DND-41 (cell line): Measurements from ENCODE around the gene TMPRSS15.

ENCODE experiments used
- ATAC-seq: fragments of 200-7000 bp; cut with Tn5 transposase; 3 replicates; pipeline ENCODE4 v1.9.1; 2021; ENCODE audit warnings: low read depth; ENCODE audit not compliant: insufficient read depth
- DNase-seq: peaks from one replicate; pipeline ENCODE4 v3.0.0-alpha.2; 2020
- H2AFZ ChIP-seq: 2 replicates; pipeline ENCODE4 v1.6.0; 2012; ENCODE audit warnings: low read depth, low read length
- H3K27ac ChIP-seq: 2 replicates; pipeline ENCODE4 v1.5.1; 2012; ENCODE audit warnings: low read length, inconsistent platforms
- H3K27me3 ChIP-seq: fragments of 200-600 bp; sonication (generic); 2 replicates; pipeline ENCODE4 v1.6.0; 2012; ENCODE audit warnings: low read length, mild to moderate bottlenecking, inconsistent platforms; ENCODE audit not compliant: insufficient read depth, poor library complexity
- H3K36me3 ChIP-seq: 2 replicates; pipeline ENCODE4 v1.5.1; 2012; ENCODE audit warnings: low read length, inconsistent platforms; ENCODE audit not compliant: insufficient read depth
- H3K4me1 ChIP-seq: 2 replicates; pipeline ENCODE4 v1.5.1; 2012; ENCODE audit warnings: mild to moderate bottlenecking, low read length; ENCODE audit not compliant: insufficient read depth
- H3K4me2 ChIP-seq: 2 replicates; pipeline ENCODE4 v1.6.0; 2012; ENCODE audit warnings: mild to moderate bottlenecking, moderate library complexity, low read length, inconsistent platforms; ENCODE audit not compliant: insufficient read depth
- H3K4me3 ChIP-seq, 2 experiments: fragments of 200-600 bp in 1 of 2; shearing (Covaris generic) in 1 of 2; 2 replicates each; pipeline ENCODE4 v1.5.1; 2012 to 2016; ENCODE audit warnings: inconsistent platforms in 2 of 2, low read length in 2 of 2, mild to moderate bottlenecking in 2 of 2, low read depth in 1 of 2, moderate library complexity in 1 of 2
- H3K79me2 ChIP-seq: 2 replicates; pipeline ENCODE4 v1.6.0; 2012; ENCODE audit warnings: low read length, inconsistent platforms; ENCODE audit not compliant: insufficient read depth
- H3K9ac ChIP-seq: 2 replicates; pipeline ENCODE4 v1.6.0; 2012; ENCODE audit warnings: low read depth, mild to moderate bottlenecking, inconsistent platforms, low read length, moderate library complexity
- H3K9me3 ChIP-seq: 2 replicates; pipeline ENCODE4 v1.5.1; 2012; ENCODE audit warnings: low read length, moderate library complexity, mild to moderate bottlenecking, inconsistent platforms; ENCODE audit not compliant: insufficient read depth, severe bottlenecking
- H4K20me1 ChIP-seq: 2 replicates; pipeline ENCODE4 v1.6.0; 2012; ENCODE audit warnings: low read length; ENCODE audit not compliant: insufficient read depth
- EZH2 ChIP-seq: IDR thresholded peaks from 3 replicates; pipeline ENCODE4 v1.6.1; 2012; ENCODE audit warnings: borderline replicate concordance, low read depth, mild to moderate bottlenecking, moderate library complexity, low read length, inconsistent platforms; ENCODE audit not compliant: severe bottlenecking
- TF ChIP-seq, protein P1 (sequence below): IDR thresholded peaks from 2 replicates; pipeline ENCODE4 v1.5.1; 2012; ENCODE audit warnings: borderline replicate concordance, low read length, moderate library complexity, mild to moderate bottlenecking; ENCODE audit not compliant: poor library complexity, severe bottlenecking; ENCODE audit errors: extremely low read depth

TMPRSS15 gene

DNA sequence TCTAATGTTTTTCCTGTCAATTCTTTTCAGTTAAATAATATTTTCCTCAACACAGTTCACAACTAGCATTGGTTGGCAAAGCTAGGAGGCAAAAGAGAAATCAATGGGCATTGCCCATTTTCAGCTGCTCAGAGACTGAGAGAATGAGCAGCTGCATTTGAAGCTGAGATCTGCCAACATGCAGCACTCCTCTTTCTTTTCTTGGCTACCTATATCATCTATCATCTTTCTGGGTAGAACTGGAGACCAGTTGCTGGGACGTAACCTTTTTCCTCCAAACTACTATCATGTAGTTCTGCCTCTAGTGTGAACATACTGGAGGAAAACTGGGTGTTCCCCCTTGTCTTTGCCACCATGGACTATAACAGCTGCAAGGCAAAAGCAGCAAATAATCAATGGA, 136.1 kb downstream of the TMPRSS15 start:
- no peak for TF ChIP-seq EZH2
- TF ChIP-seq, protein P1, sequence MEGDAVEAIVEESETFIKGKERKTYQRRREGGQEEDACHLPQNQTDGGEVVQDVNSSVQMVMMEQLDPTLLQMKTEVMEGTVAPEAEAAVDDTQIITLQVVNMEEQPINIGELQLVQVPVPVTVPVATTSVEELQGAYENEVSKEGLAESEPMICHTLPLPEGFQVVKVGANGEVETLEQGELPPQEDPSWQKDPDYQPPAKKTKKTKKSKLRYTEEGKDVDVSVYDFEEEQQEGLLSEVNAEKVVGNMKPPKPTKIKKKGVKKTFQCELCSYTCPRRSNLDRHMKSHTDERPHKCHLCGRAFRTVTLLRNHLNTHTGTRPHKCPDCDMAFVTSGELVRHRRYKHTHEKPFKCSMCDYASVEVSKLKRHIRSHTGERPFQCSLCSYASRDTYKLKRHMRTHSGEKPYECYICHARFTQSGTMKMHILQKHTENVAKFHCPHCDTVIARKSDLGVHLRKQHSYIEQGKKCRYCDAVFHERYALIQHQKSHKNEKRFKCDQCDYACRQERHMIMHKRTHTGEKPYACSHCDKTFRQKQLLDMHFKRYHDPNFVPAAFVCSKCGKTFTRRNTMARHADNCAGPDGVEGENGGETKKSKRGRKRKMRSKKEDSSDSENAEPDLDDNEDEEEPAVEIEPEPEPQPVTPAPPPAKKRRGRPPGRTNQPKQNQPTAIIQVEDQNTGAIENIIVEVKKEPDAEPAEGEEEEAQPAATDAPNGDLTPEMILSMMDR, result no peak
- H3K27me3 ChIP-seq, result no peaks in the 10 kb centered on the region
- no peaks in the 10 kb centered on the region for H4K20me1 ChIP-seq
- DNase-seq (no peak), ATAC-seq (no peak)
- H3K9ac ChIP-seq, result no peak overlapping the region
- H3K79me2 ChIP-seq, result no peaks in the 10 kb centered on the region
- H3K9me3 ChIP-seq, result no peaks in the 10 kb centered on the region
- H3K27ac ChIP-seq, result no peak overlapping the region
- no peak overlapping the region for H2AFZ ChIP-seq
- H3K4me1 ChIP-seq, result no peaks in the 10 kb centered on the region
- no peaks in the 10 kb centered on the region for H3K36me3 ChIP-seq
- H3K4me2 ChIP-seq, result no peak overlapping the region
- no peak overlapping the region for H3K4me3 ChIP-seq

DNA sequence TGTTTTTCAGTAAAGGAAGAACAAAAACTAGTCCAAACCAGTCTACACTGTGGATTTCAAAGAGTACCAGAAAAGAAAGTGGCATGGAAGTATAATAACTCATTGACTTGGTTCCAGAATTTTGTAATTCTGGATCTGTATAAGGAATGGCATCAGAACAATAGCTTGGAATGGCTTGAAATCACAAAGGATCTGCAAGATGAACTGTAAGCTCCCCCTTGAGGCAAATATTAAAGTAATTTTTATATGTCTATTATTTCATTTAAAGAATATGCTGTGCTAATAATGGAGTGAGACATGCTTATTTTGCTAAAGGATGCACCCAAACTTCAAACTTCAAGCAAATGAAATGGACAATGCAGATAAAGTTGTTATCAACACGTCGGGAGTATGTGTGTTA, 137.6 kb downstream of the TMPRSS15 start:
- no peaks in the 10 kb centered on the region for H3K36me3 ChIP-seq
- DNase-seq (no peak), ATAC-seq (no peak)
- H2AFZ ChIP-seq, result no peak overlapping the region
- no peaks in the 10 kb centered on the region for H3K79me2 ChIP-seq
- no peak overlapping the region for H3K4me3 ChIP-seq
- H3K9me3 ChIP-seq, result no peaks in the 10 kb centered on the region
- no peaks in the 10 kb centered on the region for H3K27me3 ChIP-seq
- no peaks in the 10 kb centered on the region for H3K4me1 ChIP-seq
- no peak overlapping the region for H3K9ac ChIP-seq
- no peak overlapping the region for H3K4me2 ChIP-seq
- H4K20me1 ChIP-seq, result no peaks in the 10 kb centered on the region
- TF ChIP-seq, protein P1, result no peak
- no peak overlapping the region for H3K27ac ChIP-seq

DNA sequence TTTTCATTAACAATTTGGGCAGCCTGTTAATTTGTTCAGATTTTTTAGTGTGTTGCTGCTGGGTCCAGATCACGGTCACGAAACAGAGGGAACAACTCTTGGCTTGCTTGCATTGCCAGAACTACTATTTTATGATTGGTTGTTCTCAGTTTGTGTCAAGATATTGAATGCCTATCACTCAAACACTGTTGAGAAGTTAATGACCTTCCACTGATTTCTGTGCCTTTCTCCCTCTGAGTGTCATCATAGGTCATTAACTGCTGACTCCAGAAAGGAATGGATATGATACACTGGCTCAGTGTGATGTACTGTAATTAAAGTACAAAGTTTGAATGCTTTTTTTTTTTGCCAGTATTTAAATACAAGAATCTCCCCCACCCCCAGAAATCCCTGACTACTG, 149.8 kb downstream of the TMPRSS15 start:
- H3K4me2 ChIP-seq, result no peak overlapping the region
- TF ChIP-seq EZH2, result no peak
- TF ChIP-seq, protein P1, result no peak
- no peak overlapping the region for H3K9ac ChIP-seq
- H3K4me3 ChIP-seq, result no peak overlapping the region
- DNase-seq, result no peak
- no peaks in the 10 kb centered on the region for H4K20me1 ChIP-seq
- no peaks in the 10 kb centered on the region for H3K79me2 ChIP-seq
- H3K27me3 ChIP-seq, result no peaks in the 10 kb centered on the region
- no peaks in the 10 kb centered on the region for H3K4me1 ChIP-seq
- ATAC-seq, result no peak
- H3K36me3 ChIP-seq, result no peaks in the 10 kb centered on the region
- no peaks in the 10 kb centered on the region for H3K9me3 ChIP-seq
- no peak overlapping the region for H3K27ac ChIP-seq
- H2AFZ ChIP-seq, result no peak overlapping the region

DNA sequence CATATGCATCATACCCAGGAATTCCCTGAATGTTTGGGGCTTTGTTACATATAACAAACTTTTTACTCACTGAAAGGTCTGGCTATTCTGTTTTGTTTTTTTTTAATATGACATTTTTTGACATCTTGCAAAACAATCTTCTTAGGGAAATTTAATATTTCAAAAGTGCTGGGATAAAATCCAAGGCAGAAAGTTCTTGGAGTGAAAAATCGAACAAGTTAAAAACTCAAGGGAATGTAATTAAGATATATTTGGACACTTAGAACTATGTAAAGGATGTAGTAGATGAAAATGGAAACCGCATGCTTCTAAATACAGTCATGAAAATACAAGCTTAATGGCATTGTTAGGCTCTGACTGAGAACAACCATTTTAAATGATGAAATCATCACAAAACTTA, 150.4 kb downstream of the TMPRSS15 start:
- no peak for DNase-seq
- H3K9ac ChIP-seq, result no peak overlapping the region
- H3K79me2 ChIP-seq, result no peaks in the 10 kb centered on the region
- H3K9me3 ChIP-seq, result no peaks in the 10 kb centered on the region
- no peaks in the 10 kb centered on the region for H3K4me1 ChIP-seq
- H3K4me2 ChIP-seq, result no peak overlapping the region
- no peaks in the 10 kb centered on the region for H4K20me1 ChIP-seq
- H3K36me3 ChIP-seq, result no peaks in the 10 kb centered on the region
- no peak overlapping the region for H3K4me3 ChIP-seq
- no peak for TF ChIP-seq EZH2
- TF ChIP-seq, protein P1, result no peak
- no peak overlapping the region for H2AFZ ChIP-seq
- no peak for ATAC-seq
- H3K27ac ChIP-seq, result no peak overlapping the region
- H3K27me3 ChIP-seq, result no peaks in the 10 kb centered on the region
